ENCODE results near the gene THY1. TPM values are rescaled to one million over a fixed set of nuclear protein-coding genes. Genes with fewer than 3 reads are reported as not detected.

The THY1 gene
- total RNA-seq, 1 donor from 2014 or later: 17.8 TPM

DNA sequence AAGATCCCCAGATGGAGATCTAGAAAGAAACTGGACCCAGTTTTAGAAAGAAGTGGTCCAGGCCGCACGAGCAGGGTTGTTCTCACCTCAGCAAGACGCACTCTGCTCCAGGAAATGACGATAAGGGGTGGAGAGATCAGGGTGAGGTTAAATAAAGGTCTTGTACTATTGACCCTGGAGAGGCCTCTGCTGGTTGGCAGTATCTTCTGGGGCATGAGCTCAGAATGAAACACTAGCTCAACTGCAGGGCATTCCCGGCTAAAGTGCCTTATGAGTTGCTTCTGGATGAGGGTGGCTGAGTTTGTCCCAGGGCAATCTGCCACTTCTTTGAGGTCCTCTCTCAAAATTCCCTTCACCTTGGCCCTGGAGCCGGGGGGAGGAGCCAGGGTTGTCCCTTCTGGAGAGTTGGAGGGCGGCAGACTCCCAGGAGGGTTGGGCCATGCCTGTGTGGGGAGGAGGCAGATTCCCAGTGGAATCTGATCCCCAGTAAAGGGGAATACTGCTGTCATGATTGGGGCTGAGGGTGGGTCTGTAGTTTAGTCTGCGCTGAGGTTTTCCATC is 52.4 kb downstream of the THY1 start:
- DNase-seq (ENCODE audit: low spot score): no peak

DNA sequence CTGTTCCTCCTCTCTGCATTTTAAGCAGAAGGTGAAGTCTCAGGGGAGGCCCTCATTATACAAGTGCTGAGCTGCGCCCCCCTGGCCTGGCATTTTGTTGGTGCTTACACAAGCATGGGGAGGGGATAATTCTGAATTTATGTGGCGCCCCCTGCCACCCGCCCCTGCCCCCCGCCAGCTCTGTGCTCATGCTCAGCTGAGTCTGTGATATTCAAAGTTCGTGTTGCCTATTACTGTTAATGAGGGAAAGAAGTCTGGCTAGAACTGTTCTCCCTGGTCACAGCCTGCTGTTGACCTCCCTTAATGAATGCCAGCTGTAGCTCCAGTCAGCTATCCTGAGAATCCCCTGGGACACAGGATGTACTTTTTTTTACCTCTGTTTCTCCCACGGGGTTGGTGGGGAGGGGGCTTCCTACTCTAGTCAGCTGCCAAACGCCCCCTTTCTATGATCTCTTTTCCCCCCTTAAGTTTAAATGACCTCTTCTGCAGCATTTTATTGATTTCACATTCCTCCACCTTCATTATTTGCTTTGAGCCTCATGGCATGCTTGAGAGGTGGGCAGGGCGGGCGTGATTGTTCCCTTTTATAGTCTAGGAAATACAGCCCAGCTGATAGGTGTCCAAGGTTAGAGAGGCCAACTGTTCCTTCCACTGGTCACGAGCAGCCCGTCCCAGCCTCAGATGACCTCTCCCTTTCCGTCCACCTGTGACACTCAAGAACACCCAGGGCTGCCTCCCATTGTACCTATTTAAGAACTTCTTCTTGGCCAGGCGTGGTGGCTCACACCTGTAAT is 53.6 kb downstream of the THY1 start:
- DNase-seq (ENCODE audit: low spot score): peak; percentile 74

DNA sequence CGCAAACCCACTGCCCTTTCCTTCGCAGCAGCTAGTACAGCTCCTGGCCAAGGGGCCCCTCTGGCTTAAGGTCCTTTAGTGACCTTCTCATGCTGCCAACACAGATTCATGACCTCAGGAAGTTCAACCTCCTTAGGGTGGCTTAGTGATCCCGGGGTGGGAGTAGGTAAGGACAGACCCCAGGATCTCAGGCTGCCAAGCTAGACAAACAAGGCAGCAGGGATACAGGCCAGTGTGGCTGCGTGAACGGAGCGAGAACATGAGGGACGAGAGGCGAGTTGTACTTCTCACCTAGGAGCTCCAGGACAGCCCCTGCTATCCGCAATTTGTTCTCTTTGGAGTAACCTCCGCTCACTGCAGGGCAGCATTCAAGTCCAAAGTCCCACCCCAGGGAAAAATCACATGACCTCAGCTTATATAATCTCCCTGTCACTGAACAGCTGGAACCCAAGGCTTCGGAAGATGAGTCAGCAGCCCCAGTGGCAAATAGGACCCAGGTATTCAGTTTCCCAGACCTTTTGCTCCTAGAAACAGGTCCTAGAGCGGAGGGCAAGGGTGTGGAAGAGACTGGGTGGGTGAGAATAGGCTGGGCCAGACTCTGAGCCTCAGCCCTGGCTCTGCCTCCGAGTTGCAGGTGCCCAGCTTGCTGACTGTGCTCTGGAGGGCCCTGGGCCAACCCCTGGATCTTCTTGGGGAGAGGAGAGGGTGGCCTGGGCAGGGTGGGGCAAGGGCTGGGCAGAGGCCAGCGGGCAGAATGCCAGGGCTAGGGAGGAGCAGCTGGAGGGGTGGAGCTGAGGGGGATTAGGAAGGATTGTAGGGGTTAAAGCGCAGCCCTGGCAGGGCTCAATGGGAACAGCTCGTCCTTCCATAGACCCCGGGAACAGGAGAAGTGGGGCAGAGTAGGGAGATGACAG is 54.6 kb downstream of the THY1 start:
- DNase-seq (ENCODE audit: low spot score): peak; percentile 84

DNA sequence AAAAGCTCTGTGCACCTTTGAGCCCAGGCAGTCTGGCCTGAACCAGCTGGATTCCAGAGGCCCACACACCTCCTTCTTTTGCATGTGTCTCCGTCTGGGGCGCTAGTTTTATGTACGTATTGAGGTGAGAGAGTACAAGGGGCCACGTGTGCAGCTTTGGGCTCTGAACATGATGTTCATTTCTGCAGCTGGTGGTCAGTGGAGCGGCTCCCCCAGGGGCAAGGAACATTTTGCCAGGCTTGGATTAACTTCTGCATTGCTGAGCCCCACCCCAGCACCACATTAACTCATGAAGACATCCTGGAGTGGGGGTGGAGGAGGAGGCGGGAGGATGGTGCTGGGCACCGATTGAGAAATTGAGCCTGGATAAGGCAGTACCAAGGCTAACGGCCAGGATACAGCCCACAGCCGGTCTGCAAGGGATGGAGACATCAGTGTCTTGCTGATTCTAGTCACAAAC is 55.3 kb downstream of the THY1 start:
- no peak for DNase-seq (ENCODE audit: low spot score)

Other genes starting within 250 kb of the THY1 start
- 107 TPM for gene NHERF4, start 237.7 kb downstream of the THY1 start, total RNA-seq
- 15.6 TPM for gene CBL, start 216.8 kb downstream of the THY1 start, total RNA-seq
- gene MCAM, start 106.0 kb downstream of the THY1 start, total RNA-seq: 130 TPM
- 36.4 TPM for gene RNF26, start 88.6 kb downstream of the THY1 start, total RNA-seq
- gene C1QTNF5, start 82.3 kb downstream of the THY1 start, total RNA-seq: 32.9 TPM
- not detected for gene MFRP, start 76.5 kb downstream of the THY1 start, total RNA-seq
- 7.3 TPM for gene USP2, start 41.5 kb downstream of the THY1 start, total RNA-seq

Measured in mucosa of gallbladder (tissue), 1 donor.